K562 (cell line): ENCODE data around the gene AQP9. TPM values are rescaled to one million over a fixed set of nuclear protein-coding genes. Genes with fewer than 3 reads are reported as not detected.

ENCODE experiments used
- ATAC-seq: fragments of 200-7000 bp; cut with Tn5 transposase; 3 replicates; pipeline ENCODE4 v1.9.1; 2020; ENCODE audit warnings: moderate library complexity
- BruUV-seq: library from RNA; stranded (reverse); fragments of 400-500 nt; replicated peaks from 2 replicates; lab custom pipeline; 2021; lab: Mats Ljungman, UMichigan
- CTCF ChIA-PET: fragments of 300-600 bp; formaldehyde crosslinking; extraction: SDS; loops from one replicate; lab custom pipeline; 2021; ENCODE audit warnings: low intra/inter-chr PET ratio; lab: Yijun Ruan, JAX
- POLR2A ChIA-PET: fragments of 300-600, 350-650 bp; sonication (Branson Sonifier 250); formaldehyde crosslinking; extraction: SDS; loops from one replicate; lab custom pipeline; 2021; ENCODE audit warnings: antibody characterized with exemption, inconsistent platforms; lab: Yijun Ruan, JAX
- DNase-seq, 4 experiments: peaks; one replicate each; pipeline versions ENCODE4 v3.0.0 to v3.0.0-alpha.2; 2011 to 2018; ENCODE audit warnings: low spot score in 3 of 4, mixed read lengths in 3 of 4; ENCODE audit errors: extremely low read depth in 1 of 4
- FAIRE-seq: peaks from 2 replicates; lab custom pipeline; 2011; peaks lifted over from hg19 to GRCh38; lab: Jason Lieb, UNC
- H2AFZ ChIP-seq: 2 replicates; pipeline ENCODE4 v1.6.0; 2011; ENCODE audit warnings: low read depth, low read length, control low read depth, inconsistent platforms
- H3K27ac ChIP-seq: fragments of 200-600 bp; 3 replicates; pipeline ENCODE4 v1.8.0; 2011; ENCODE audit warnings: low read depth, mild to moderate bottlenecking, control low read depth, inconsistent platforms, low read length, moderate library complexity, mixed read lengths; ENCODE audit errors: extremely low read depth
- H3K27me3 ChIP-seq, 2 experiments: fragments of 300-600 bp in 1 of 2; 2 replicates in 1 of 2; 3 replicates in 1 of 2; pipeline versions ENCODE4 v1.6.0 to v1.8.0; 2011; ENCODE audit warnings: inconsistent platforms in 2 of 2, low read length in 2 of 2, mild to moderate bottlenecking in 1 of 2, mixed read lengths in 1 of 2, moderate library complexity in 1 of 2; ENCODE audit not compliant: control insufficient read depth in 2 of 2, insufficient read depth in 2 of 2
- H3K36me3 ChIP-seq: fragments of 300-600 bp; 3 replicates; pipeline ENCODE4 v1.8.0; 2011; ENCODE audit warnings: mild to moderate bottlenecking, low read length, inconsistent platforms; ENCODE audit not compliant: control insufficient read depth, insufficient read depth
- H3K4me1 ChIP-seq, 2 experiments: fragments of 200-600 bp in 1 of 2; replicated peaks in 1 of 2; 2 replicates in 1 of 2; 3 replicates in 1 of 2; pipeline versions ENCODE4 v1.5.1 to v1.8.0; 2011; ENCODE audit warnings: inconsistent platforms in 2 of 2, low read length in 2 of 2, mild to moderate bottlenecking in 1 of 2, mixed read lengths in 1 of 2, moderate library complexity in 1 of 2; ENCODE audit not compliant: control insufficient read depth in 2 of 2, insufficient read depth in 2 of 2
- H3K4me2 ChIP-seq: 2 replicates; pipeline ENCODE4 v1.6.1; 2011; ENCODE audit warnings: low read length, control low read depth, inconsistent platforms, mixed read lengths; ENCODE audit not compliant: insufficient read depth
- H3K4me3 ChIP-seq: fragments of 200-600 bp; sonication (generic), shearing (Covaris generic); 2 replicates; pipeline ENCODE4 v1.5.1; 2016; ENCODE audit warnings: control low read depth, inconsistent platforms
- H3K79me2 ChIP-seq: fragments of 200-600 bp; 3 replicates; pipeline ENCODE4 v1.8.0; 2011; ENCODE audit warnings: low read length, inconsistent platforms; ENCODE audit not compliant: control insufficient read depth, insufficient read depth
- H3K9ac ChIP-seq, 2 experiments: 2 replicates each; pipeline versions ENCODE4 v1.6.0 to v1.6.1; 2011; ENCODE audit warnings: low read depth in 2 of 2, low read length in 2 of 2, control low read depth in 1 of 2, inconsistent platforms in 1 of 2, mild to moderate bottlenecking in 1 of 2, mixed read lengths in 1 of 2; ENCODE audit not compliant: insufficient read depth in 1 of 2
- H3K9me1 ChIP-seq: one replicate; pipeline ENCODE4 v1.6.0; 2011; ENCODE audit warnings: inconsistent platforms, mild to moderate bottlenecking, low read length, moderate library complexity; ENCODE audit not compliant: control insufficient read depth, insufficient read depth
- H3K9me3 ChIP-seq: replicated peaks from 2 replicates; pipeline ENCODE4 v1.5.1; 2011; ENCODE audit warnings: low read depth, low read length, inconsistent platforms; ENCODE audit not compliant: control insufficient read depth, insufficient read depth
- H4K20me1 ChIP-seq: replicated peaks from 2 replicates; pipeline ENCODE4 v1.6.1; 2011; ENCODE audit warnings: low read length, inconsistent platforms, mixed read lengths; ENCODE audit not compliant: control insufficient read depth, insufficient read depth
- ELF4 ChIP-seq: fragments of 450-650 bp; formaldehyde crosslinking; IDR thresholded peaks from 2 replicates; pipeline ENCODE4 v1.4.0; 2022; ENCODE audit warnings: missing genetic modification characterization
- FOS ChIP-seq: IDR thresholded peaks from 3 replicates; pipeline ENCODE4 v1.6.1; 2011; ENCODE audit not compliant: insufficient read length; ENCODE audit errors: extremely low read depth
- FOXP1 ChIP-seq: sonication (generic); formaldehyde crosslinking; IDR thresholded peaks from 2 replicates; pipeline ENCODE4 v1.8.0; 2022; ENCODE audit warnings: mild to moderate bottlenecking, missing genetic modification reagents
- HNRNPUL1 ChIP-seq: fragments of 200-400 bp; formaldehyde crosslinking; IDR thresholded peaks from 2 replicates; pipeline ENCODE4 v1.6.1; 2017; ENCODE audit warnings: low read length
- KLF6 ChIP-seq: fragments of 250-450 bp; sonication (Bioruptor Pico); IDR thresholded peaks from 2 replicates; pipeline ENCODE4 v1.4.0; 2020; ENCODE audit warnings: mild to moderate bottlenecking, moderate library complexity, borderline replicate concordance
- RBM14 ChIP-seq: fragments of 200-400 bp; formaldehyde crosslinking; IDR thresholded peaks from 2 replicates; pipeline ENCODE4 v1.6.1; 2018; ENCODE audit warnings: low read depth, mild to moderate bottlenecking, low read length, moderate library complexity, borderline replicate concordance; ENCODE audit not compliant: insufficient read depth
- RBM39 ChIP-seq: fragments of 200-400 bp; formaldehyde crosslinking; optimal IDR thresholded peaks from 2 replicates; pipeline ENCODE3; 2018; ENCODE audit warnings: low read depth, low read length
- RFX5 ChIP-seq: IDR thresholded peaks from 2 replicates; pipeline ENCODE4 v1.6.1; 2011; ENCODE audit warnings: low read depth, mild to moderate bottlenecking, improper control_type of control experiment, low read length
- TCF7L2 ChIP-seq: fragments of 150-350 bp; IDR thresholded peaks from 2 replicates; pipeline ENCODE4 v1.6.1; 2016; ENCODE audit warnings: low read depth, mild to moderate bottlenecking, low read length, moderate library complexity
- ZNF444 ChIP-seq: fragments of 250-450 bp; sonication (Bioruptor Pico); IDR thresholded peaks from 2 replicates; pipeline ENCODE4 v1.4.0; 2020; ENCODE audit warnings: mild to moderate bottlenecking, moderate library complexity
- WGBS: fragments of 100-300 bp; shearing (Covaris generic); methylation state at CpG from one replicate; pipeline ENCODE4 v1.1.6; 2016; ENCODE audit warnings: low coverage, mixed read lengths; ENCODE audit not compliant: insufficient coverage; ENCODE audit errors: missing lambda C conversion rate; 5-methylcytosine and 5-hydroxymethylcytosine counted together
- in situ Hi-C: fragments of 300-500 bp; cut with MboI; formaldehyde crosslinking; loops from 4 replicates; pipeline ENCODE4 v1.15.0; 2018; ENCODE audit warnings: inconsistent platforms, mixed read lengths
- intact Hi-C: fragments of 100-400 bp; cut with micrococcal nuclease; formaldehyde crosslinking; loops from 2 replicates; pipeline ENCODE4 v1.14.2; 2022
- polyA plus RNA-seq, 8 experiments: library from polyadenylated mRNA; depleted of rRNA in 4 of 8; stranded (reverse) in 5 of 8; unstranded in 3 of 8; fragments of >200 nt; fragmentation: Nextera tagmentation in 2 of 8; fragmentation: Illumina TruSeq in 1 of 8; extraction: Ambion mirVana in 2 of 8; extraction: Trizol in 1 of 8; gene quantifications; 2 replicates each; pipeline versions ENCODE4 v1.2.1 to v1.2.3, GENCODE V29; 2011 to 2014; ENCODE audit warnings: inconsistent platforms in 1 of 8, missing spikeins in 1 of 8
- total RNA-seq, 7 experiments: library from RNA; depleted of rRNA in 6 of 7; stranded (reverse); fragments of >200 nt in 6 of 7; fragmentation: Illumina TruSeq in 2 of 7; extraction: Trizol in 2 of 7; gene quantifications; 2 replicates each; pipeline versions ENCODE4 v1.2.1 to v1.2.3, GENCODE V29; 2011 to 2021; ENCODE audit warnings: low replicate concordance in 1 of 7
- TF ChIP-seq, protein P1 (sequence below): fragments of 200-600 bp; sonication (generic); IDR thresholded peaks from one replicate; pipeline ENCODE4 v1.6.1; 2012; ENCODE audit warnings: mild to moderate bottlenecking, low read depth, low read length, inconsistent platforms
- TF ChIP-seq, protein P2 (sequence below): fragments of 250-450 bp; sonication (Bioruptor Pico); IDR thresholded peaks from 2 replicates; pipeline ENCODE4 v1.8.0; 2022; ENCODE audit warnings: moderate library complexity, mild to moderate bottlenecking, inconsistent platforms

The AQP9 gene
- total and polyA plus RNA-seq, 9 of the 15 experiments (the other 6 are each of a cell fraction or from before 2014, with no cell fraction given): 0.04 to 0.33 (median 0.07) TPM; not detected in 4

DNA sequence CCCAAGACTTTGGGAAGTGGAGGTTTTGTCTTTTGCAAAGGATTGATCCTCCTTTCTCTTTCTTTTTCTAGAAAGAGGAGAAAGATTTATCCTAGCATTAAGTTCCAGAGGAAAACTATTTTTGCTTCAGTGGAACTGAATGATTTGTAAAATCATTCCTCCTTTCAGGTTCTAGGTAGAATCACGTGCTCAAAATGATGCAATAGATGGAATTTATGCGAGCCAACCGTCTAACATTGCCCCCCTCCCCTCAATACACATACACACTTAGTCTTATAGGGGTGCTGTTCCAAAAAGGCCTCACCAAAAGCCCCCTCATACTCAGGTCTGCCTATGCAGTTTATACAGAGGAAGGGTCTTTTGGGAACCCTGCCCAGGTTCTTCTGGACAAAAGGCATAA lies 85.3 kb downstream of the AQP9 start:
- Histone ChIP-seq H3K27ac (no peak overlapping the region), H3K4me2 (no peak overlapping the region), H3K4me1 (peaks cover 3 to 10% of the 10 kb centered on the region in 2 experiments; a peak in 4 of 5 replicates), H3K79me2 (no peaks in the 10 kb centered on the region), H3K4me3 (no peak overlapping the region), H3K9me1 (no peaks in the 10 kb centered on the region), H3K9me3 (no peaks in the 10 kb centered on the region), H2AFZ (peak overlapping the region; percentile 36; the same call in 1 of the 2 replicates), H3K9ac (no peak overlapping the region), H3K27me3 (no peaks in the 10 kb centered on the region), H3K36me3 (no peaks in the 10 kb centered on the region), H4K20me1 (no peaks in the 10 kb centered on the region)
- intact Hi-C loops: loop anchor here (10.0 kb wide), 1 partner anchor 1271 kb away; no protein-coding TSS in a partner anchor
- ChIA-PET CTCF (interaction anchor here (0.6 kb wide), 1 partner anchor 473 kb away, joined by 3 read pairs; no protein-coding TSS in a partner anchor), POLR2A (no interaction called here)
- no peak for FAIRE-seq
- in situ Hi-C loops: loop anchor here (10.0 to 25.0 kb wide), 2 partner anchors 931 to 1264 kb away; no protein-coding TSS in a partner anchor
- no peak for ATAC-seq
- BruUV-seq: no TSS peak
- no peak for DNase-seq
- WGBS: 54% methylated on average over 3 of the region's 3 CpGs
- TF ChIP-seq, protein P1, sequence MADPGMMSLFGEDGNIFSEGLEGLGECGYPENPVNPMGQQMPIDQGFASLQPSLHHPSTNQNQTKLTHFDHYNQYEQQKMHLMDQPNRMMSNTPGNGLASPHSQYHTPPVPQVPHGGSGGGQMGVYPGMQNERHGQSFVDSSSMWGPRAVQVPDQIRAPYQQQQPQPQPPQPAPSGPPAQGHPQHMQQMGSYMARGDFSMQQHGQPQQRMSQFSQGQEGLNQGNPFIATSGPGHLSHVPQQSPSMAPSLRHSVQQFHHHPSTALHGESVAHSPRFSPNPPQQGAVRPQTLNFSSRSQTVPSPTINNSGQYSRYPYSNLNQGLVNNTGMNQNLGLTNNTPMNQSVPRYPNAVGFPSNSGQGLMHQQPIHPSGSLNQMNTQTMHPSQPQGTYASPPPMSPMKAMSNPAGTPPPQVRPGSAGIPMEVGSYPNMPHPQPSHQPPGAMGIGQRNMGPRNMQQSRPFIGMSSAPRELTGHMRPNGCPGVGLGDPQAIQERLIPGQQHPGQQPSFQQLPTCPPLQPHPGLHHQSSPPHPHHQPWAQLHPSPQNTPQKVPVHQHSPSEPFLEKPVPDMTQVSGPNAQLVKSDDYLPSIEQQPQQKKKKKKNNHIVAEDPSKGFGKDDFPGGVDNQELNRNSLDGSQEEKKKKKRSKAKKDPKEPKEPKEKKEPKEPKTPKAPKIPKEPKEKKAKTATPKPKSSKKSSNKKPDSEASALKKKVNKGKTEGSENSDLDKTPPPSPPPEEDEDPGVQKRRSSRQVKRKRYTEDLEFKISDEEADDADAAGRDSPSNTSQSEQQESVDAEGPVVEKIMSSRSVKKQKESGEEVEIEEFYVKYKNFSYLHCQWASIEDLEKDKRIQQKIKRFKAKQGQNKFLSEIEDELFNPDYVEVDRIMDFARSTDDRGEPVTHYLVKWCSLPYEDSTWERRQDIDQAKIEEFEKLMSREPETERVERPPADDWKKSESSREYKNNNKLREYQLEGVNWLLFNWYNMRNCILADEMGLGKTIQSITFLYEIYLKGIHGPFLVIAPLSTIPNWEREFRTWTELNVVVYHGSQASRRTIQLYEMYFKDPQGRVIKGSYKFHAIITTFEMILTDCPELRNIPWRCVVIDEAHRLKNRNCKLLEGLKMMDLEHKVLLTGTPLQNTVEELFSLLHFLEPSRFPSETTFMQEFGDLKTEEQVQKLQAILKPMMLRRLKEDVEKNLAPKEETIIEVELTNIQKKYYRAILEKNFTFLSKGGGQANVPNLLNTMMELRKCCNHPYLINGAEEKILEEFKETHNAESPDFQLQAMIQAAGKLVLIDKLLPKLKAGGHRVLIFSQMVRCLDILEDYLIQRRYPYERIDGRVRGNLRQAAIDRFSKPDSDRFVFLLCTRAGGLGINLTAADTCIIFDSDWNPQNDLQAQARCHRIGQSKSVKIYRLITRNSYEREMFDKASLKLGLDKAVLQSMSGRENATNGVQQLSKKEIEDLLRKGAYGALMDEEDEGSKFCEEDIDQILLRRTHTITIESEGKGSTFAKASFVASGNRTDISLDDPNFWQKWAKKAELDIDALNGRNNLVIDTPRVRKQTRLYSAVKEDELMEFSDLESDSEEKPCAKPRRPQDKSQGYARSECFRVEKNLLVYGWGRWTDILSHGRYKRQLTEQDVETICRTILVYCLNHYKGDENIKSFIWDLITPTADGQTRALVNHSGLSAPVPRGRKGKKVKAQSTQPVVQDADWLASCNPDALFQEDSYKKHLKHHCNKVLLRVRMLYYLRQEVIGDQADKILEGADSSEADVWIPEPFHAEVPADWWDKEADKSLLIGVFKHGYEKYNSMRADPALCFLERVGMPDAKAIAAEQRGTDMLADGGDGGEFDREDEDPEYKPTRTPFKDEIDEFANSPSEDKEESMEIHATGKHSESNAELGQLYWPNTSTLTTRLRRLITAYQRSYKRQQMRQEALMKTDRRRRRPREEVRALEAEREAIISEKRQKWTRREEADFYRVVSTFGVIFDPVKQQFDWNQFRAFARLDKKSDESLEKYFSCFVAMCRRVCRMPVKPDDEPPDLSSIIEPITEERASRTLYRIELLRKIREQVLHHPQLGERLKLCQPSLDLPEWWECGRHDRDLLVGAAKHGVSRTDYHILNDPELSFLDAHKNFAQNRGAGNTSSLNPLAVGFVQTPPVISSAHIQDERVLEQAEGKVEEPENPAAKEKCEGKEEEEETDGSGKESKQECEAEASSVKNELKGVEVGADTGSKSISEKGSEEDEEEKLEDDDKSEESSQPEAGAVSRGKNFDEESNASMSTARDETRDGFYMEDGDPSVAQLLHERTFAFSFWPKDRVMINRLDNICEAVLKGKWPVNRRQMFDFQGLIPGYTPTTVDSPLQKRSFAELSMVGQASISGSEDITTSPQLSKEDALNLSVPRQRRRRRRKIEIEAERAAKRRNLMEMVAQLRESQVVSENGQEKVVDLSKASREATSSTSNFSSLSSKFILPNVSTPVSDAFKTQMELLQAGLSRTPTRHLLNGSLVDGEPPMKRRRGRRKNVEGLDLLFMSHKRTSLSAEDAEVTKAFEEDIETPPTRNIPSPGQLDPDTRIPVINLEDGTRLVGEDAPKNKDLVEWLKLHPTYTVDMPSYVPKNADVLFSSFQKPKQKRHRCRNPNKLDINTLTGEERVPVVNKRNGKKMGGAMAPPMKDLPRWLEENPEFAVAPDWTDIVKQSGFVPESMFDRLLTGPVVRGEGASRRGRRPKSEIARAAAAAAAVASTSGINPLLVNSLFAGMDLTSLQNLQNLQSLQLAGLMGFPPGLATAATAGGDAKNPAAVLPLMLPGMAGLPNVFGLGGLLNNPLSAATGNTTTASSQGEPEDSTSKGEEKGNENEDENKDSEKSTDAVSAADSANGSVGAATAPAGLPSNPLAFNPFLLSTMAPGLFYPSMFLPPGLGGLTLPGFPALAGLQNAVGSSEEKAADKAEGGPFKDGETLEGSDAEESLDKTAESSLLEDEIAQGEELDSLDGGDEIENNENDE: no peak
- TF ChIP-seq TCF7L2 (no peak), ELF4 (CRISPR knock-in tag) (no peak), FOXP1 (no peak), ZNF444 (CRISPR knock-in tag) (no peak), KLF6 (no peak), RFX5 (no peak), RBM39 (no peak), RBM14 (no peak), FOS (no peak), HNRNPUL1 (no peak)
- TF ChIP-seq, protein P2, sequence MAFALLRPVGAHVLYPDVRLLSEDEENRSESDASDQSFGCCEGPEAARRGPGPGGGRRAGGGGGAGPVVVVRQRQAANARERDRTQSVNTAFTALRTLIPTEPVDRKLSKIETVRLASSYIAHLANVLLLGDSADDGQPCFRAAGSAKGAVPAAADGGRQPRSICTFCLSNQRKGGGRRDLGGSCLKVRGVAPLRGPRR (CRISPR knock-in tag): no peak
